ENCODE data around the gene CHAT.
"Not testable (repeated sequence)": the region's sequence is repeated elsewhere in the genome, so short reads cannot be mapped to it uniquely, and the experiment has no call there.

Gene CHAT

DNA sequence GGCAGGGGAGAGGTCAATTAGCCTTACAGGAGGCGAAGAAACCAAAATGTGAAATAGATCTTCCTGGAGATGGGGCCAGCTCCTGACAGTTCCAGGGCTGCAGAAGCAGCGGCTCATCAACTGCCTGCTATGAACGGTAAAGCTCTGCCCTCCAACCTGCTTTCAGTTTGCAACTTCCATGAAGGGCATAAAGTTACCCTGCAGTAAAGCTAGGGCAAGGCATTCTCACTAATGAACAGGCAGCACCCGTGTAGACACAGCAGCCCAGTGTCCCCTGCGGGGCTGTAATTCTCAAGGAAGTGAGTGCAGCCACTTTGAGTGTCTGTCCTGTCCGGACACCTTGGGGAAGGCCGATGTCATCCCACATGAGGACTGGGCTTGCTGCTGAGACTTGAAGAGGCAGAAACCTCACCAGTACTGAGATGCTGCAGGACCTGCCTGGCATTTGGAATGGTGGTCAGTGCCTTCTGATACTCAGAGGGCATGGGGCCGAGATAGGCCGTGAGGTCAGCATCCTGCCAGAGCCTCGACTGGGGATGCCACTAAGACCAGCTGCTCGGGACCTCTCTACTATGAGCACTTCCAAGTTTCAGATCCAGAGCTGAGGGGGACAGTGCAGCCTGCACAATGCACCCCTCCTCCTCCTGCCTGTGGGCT lies 39.6 kb downstream of the CHAT start:
- no peak for DNase-seq

DNA sequence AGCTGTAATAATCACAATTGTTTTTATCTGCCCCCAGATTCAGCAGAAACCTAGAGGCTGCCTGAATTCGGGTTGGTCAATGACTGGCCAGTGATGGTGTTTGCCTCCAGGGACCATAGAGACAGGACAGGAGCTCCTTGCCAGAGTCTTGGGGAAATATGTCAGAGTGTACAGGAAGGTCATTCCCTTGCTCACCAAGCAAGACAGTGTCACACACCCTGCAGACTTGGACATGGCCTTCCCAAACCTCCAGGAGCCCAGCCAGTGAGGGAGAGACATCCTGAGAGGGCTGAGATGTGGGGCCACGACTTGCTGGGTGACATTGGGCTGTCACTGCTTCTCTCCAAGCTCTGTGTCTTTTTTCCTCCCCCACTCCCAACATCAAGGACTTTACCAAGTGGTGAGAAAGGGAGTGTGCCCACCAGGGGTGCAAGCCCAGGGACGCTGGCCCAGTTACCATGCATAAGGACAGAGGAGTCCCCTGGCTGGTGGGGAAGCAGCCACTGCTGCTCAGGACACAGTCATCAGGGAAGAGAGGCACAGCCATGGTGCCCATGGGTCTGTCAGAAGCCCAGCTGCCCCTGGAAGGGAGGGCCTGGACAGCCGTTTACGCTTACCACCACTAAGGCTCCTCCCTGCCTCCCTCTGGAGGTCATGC lies 40.3 kb downstream of the CHAT start:
- DNase-seq = no peak

- DNase-seq = no peak
These were observed 41.3 kb downstream of the CHAT start for GRCh38 chr10:49655099-49655498.

- no peak for DNase-seq
These were observed 43.1 kb downstream of the CHAT start for GRCh38 chr10:49656845-49657493.

GRCh38 chr10:49657606-49658005 lies 43.8 kb downstream of the CHAT start:
- DNase-seq = no peak

DNA sequence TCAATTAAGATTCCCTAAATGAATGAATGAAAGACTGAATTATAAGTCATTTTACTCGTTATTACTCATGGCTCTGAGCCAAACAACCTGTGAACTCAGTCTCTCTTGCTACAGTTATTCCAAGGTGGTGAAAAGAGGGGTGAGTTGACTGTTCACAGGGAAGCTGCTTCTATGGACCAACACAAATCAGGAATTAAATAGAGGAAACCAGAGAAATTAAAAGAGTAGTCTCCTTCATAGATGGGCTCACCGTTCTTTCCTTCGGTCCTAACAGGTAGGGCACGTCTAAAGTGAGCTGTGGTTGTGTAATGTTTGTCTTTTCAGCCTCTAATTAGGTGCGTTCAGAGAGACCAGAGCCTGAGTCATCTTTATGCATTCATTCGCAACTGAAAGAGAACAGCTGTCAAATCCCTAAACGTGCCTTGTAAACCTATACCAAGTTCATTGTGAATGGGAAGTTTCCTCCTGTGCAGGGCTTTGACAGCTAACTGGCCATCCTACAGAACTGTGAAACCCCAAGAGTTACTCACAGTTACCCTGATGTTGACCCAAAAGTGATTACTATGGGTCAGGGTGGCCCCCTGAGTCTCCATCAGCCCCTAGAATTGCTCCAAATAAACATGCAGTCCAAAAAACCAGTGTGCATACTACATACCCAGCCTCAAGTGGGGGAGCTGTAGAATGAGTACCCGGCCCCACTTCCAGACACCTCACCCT lies 47.5 kb downstream of the CHAT start:
- DNase-seq = no peak

DNA sequence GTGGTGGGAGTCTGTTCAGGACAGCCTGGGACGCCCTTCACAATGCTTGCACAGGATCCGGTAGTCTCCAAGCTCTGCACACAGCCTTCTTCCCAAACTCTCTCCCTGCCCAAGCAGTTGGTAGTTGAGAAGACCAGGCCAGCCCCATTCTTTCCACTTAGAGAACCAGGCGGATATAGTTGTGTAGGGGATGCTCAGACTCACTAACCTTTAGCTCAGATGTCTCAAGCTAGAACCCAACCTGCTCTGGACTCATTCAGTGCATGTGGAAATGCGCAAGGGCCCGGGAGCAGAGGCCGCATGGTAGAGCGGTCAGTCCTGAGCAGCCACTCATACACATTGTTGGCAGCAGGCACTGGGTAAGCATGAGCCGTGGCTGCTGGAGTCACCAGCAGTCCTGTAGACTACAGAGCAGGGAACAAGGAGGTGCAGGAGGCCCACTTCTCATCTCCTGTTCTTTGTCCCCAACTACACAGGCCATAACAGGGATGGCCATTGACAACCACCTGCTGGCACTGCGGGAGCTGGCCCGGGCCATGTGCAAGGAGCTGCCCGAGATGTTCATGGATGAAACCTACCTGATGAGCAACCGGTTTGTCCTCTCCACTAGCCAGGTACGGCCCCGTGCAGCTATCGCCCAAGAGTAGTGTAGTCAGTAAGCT lies 48.5 kb downstream of the CHAT start:
- DNase-seq = no peak

DNA sequence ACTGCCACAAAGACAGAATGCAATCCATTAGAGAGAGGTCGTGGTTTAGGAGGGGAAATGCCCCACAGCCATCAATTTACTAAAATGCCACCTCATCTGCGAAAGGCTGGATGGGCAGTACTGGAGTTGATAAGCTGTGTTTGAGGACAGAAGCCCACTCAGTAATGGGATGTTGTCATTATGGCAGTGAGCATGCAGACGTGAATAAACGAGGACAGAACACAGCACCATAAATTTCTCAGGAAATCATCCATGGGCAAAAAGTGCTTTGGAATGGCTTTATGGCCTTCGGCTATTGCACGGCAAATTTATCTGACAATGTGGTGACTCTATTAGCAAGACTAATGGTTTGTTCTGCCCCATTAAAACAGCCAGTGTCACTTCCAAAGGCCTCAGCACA lies 49.8 kb downstream of the CHAT start:
- DNase-seq = no peak

DNA sequence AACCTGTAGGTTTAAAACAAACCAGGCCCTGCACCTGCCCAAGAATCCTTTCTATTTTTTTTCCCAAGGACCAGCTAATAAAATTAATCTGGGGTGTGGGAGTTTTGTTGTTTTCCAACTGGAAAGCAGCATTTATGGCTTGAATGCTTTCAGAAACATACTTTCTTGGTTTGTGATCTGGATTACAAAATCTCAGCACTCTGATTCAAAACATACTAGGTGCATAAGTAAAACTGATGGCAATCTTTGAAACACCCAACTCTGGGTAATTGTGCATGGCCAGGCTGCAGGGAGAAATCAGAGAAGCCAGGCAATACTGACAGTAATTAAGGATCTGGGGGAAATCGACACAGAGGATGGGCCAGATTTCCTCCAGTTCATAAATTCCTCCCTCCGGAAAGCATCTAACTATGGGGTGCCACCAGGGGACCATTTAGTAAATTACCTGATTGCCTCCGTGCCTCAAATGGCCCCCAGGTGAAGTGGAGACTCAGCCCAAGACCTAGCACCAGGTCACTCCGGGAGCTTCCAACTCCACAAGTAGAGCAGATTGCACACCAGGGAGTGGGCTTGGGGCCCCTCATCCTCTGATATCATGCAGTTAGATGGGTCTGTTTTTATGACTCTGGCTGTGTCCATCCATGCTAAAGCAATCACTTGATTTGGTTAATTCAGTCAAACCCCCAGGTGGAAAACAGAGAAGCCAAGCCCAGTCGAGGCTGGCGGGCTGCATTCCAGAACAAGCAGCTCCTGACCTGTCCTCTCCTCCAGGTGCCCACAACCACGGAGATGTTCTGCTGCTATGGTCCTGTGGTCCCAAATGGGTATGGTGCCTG lies 50.4 kb downstream of the CHAT start:
- DNase-seq = no peak

DNA sequence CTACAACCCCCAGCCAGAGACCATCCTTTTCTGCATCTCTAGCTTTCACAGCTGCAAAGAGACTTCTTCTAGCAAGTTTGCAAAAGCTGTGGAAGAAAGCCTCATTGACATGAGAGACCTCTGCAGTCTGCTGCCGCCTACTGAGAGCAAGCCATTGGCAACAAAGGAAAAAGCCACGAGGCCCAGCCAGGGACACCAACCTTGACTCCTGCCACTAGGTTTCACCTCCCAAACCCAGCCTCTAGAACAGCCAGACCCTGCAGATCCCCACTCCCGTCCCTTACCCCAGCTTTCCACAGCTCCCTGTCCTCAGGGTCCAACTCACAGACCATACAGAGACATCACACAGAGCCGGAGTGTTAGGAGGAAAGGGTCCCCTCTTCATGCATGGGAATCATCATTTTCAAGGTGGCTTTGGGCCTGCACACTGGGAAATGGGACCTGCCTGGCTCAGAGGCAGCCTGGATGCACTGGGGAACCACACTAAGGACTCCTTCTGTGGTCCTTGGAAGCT lies 51.1 kb downstream of the CHAT start:
- DNase-seq = no peak

- DNase-seq = no peak
These were observed 52.3 kb downstream of the CHAT start for GRCh38 chr10:49666054-49666615.

- no peak for DNase-seq
These were observed 52.8 kb downstream of the CHAT start for GRCh38 chr10:49666685-49667084.

GRCh38 chr10:49667991-49668390 lies 54.2 kb downstream of the CHAT start:
- no peak for DNase-seq

- DNase-seq = no peak
These were observed 54.8 kb downstream of the CHAT start for GRCh38 chr10:49668684-49669083.

DNA sequence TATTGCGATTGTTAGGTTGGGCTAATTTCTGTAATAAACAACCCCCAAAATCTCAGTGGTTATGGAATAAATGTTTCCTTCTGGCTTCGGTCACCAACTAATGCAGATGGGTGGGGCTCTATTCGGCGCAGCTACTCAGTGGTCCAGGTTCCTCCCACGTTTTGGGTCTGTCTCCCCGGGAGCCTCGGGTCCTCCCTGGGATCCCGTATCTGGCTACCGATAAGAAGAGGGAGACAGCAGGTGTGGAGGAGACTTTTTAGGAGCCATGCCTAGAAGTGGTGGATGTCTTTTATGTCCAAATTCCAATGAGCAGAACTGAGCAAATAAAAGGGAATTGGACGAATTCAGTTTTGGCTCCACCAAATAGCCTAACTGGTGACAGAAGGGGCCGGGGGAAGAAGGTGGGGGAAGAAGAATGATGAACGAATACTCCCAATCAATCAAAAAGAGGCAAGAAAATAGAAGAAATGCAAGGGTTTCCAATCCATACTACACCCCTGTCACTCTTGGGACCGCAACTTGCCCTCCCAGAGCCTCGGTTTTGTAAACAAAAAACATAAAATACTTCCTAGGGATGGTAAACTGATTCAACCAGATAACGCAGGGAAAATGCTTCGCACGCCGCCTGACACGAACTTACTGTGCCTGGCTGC lies 65.1 kb downstream of the CHAT start:
- DNase-seq = no peak

DNA sequence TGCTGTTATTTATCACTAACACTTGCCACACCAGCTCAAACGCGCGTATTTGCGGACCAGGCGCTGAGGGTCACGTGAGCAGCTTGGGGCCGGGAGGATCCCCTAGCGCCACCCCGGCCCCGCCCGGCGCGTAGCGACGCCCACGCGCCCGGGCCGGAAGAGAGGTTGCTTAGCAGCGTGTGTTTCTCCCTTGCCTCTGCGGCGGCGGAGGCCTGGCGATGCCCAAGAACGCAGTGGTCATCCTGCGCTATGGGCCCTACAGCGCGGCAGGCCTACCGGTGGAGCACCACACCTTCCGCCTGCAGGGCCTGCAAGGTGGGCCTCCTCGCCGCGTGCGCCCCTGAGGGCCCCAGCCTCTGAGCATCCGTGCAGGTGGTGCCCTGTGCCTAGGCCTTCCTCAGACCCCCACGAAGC lies 65.7 kb downstream of the CHAT start, which contains the start of gene C10orf53:
Gene C10orf53, plus strand, starts transcription at position 172 of the 414 bp plus-strand sequence. Its CDS starts 47 bp downstream, at position 219.
- DNase-seq = no peak

GRCh38 chr10:49682449-49682848 lies 68.6 kb downstream of the CHAT start:
- DNase-seq = not testable (repeated sequence)

- DNase-seq = no peak
These were observed 69.0 kb downstream of the CHAT start for GRCh38 chr10:49682879-49683278.

DNA sequence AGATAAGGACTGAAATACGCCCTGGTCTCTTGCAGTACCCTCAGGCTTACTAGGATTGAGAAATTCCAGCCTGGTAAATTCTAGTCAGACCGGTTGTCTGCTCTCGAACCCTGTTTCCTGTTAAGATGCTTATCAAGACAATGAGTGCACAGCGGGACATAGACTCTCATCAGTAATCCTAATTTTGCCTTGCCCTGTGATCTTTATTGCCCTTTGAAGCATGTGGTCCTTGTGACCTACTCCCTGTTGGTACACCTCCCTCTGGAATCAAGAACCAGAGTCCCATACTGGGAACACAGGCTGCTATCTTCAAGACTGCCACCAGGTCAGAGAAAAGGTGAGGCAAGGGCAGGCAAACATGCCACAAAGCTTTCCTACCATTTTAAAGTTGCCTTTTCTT lies 72.8 kb downstream of the CHAT start:
- no peak for DNase-seq

DNA sequence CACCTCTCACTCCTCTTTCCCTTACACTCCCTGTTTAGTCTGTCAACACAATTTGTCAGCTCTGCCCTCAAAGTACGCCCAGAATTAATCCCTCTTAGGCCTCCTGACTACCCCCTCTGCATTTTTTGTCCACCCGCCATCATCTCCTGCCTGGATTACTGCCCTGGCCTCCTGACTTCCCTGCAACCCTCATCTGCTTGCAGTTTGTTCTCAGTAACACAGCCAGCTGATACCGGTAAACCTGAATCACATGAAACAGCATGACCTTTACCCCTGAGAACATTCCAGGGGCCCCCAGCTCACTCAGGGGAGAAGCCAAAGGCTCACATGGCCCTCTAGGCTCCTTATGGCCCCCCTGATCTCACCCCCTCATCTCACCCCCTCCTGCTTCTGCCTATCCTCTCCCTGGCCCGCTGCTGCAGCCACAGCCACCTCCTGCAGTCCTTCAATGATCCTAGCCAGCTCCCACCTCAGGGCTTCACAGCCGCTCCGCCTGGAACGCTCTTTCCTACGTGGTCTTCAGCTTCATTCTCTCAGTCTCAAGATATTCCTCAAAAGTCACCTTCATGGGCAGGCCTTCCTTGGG lies 74.5 kb downstream of the CHAT start:
- no peak for DNase-seq

- no peak for DNase-seq
These were observed 75.1 kb downstream of the CHAT start for GRCh38 chr10:49688920-49689319.

All from activated naive CD4-positive, alpha-beta T cell treated with anti-CD3 and anti-CD28 coated beads, Interleukin-2, amount 50 U/mL, for 16 hours (primary cell).